ENCODE results near the gene TASL.

GRCh38 chrX:30568136-30568535 lies 9.4 kb downstream of the TASL start:
- no peak for TF ChIP-seq CTCF (IDR thresholded peaks at IDR 0.05; ENCODE audit: poor library complexity)
- TF ChIP-seq EZH2 (IDR thresholded peaks at IDR 0.05; ENCODE audit: borderline replicate concordance), result no peak
